NCI-H460 (cell line): ENCODE data around the gene ZSCAN20. TPM values are rescaled to one million over a fixed set of nuclear protein-coding genes. Genes with fewer than 3 reads are reported as not detected.
"Not testable (repeated sequence)": the region's sequence is repeated elsewhere in the genome, so short reads cannot be mapped to it uniquely, and the experiment has no call there.

ENCODE experiments used
- DNase-seq: peaks from one replicate; pipeline ENCODE4 v3.0.0-alpha.2; 2016; ENCODE audit warnings: low read depth; ENCODE audit errors: extremely low read depth
- total RNA-seq: library from RNA; depleted of rRNA; stranded (reverse); fragments of >200 nt; shearing (Covaris generic); gene quantifications from 2 replicates; pipeline ENCODE4 v1.2.3, GENCODE V29; 2014

The ZSCAN20 gene
- total RNA-seq, 1 experiment from 2014 or later, result 2.7 TPM

DNA sequence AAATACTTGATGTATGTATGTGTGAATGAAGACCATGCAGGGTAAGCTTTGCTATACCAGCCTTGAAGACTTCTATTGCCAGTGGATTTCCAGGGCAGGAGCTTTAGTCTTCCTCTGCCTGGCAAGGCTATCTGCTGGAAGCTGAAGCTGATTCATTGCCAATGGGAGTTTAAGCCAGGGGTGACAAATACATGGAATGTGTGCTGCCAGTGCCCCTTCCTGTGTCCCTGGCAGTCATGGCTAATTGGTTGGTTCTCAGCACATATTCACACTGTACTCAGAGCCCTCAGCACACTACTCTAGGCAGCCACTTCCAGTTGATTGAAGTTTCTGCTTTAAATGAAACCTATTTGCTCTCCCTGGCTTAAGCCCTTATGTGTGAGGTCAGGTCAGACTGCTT, 1.5 kb downstream of the ZSCAN20 start:
- no peak for DNase-seq

DNA sequence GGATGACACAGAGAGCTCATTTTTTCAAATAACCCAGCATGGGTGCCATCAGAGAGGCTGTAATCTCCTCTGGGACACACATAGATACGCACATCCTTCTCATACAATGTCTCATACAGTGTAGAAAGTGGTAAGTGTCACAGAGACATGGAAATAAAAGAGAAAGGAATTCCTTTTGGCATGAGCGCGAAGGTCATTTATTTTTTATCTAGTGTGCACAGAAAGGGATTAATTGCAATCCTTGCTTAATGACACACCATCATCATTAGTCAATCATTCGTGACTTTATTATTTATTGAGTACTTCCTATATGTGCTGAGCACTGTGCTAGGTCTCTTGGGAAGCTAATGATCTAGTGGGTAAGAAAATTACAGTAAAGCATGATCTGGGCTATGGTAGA, 5.0 kb downstream of the ZSCAN20 start:
- DNase-seq, result no peak

GRCh38 chr1:33482412-33482811, 10.0 kb downstream of the ZSCAN20 start:
- no peak for DNase-seq

DNA sequence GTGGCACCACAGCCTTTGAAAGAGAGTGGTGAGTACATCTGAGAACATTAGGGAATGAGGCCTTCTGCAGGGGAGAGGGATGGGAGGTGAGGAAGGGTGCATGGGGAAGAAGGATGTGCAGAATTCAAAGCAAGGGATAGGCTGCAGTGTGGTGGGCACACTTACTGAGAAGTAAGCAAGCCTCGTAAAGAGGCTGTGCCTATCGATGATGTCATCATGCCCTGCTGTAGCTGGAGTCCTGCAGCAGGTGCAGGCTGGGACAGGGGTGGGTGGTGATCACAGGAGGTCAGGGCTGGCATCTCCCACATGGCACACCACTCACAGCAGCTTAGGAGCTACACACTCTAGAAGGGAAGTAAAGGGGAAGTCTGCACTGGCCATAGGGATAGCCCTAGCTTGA, 16.2 kb downstream of the ZSCAN20 start:
- DNase-seq, result no peak

DNA sequence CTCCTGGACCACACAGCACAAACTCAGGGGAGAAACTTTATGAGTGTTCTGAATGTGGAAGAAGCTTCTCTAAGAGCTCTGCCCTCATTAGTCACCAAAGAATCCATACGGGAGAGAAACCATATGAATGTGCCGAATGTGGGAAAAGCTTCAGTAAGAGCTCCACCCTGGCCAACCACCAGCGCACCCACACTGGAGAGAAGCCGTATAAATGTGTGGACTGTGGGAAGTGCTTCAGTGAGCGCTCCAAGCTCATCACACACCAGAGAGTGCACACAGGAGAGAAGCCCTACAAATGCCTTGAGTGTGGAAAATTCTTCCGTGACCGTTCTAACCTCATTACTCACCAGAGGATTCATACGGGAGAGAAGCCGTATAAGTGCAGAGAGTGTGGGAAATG, 22.5 kb downstream of the ZSCAN20 start:
- no peak for DNase-seq

GRCh38 chr1:33497410-33497809, 25.0 kb downstream of the ZSCAN20 start:
- no peak for DNase-seq

GRCh38 chr1:33500547-33500946, 28.1 kb downstream of the ZSCAN20 start:
- no peak for DNase-seq

DNA sequence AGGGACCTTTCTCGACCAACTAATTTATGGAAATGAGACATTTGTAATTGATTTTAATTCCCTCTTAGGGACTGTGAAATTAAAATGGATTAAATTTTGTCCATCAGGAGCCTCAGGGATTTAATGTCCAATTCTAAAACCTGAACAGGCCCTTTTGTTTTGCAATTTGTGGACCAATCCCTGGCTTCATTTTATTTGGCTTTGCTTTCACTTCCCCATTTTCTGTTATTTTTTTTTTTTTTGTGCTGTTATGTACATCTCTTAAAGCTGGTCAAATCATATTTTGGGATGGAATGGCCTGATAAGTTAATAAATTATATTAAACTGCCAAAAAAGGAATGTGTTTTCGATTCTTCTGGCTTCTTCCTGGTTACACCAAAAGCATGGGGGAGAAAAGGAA, 28.9 kb downstream of the ZSCAN20 start:
- DNase-seq, result no peak

GRCh38 chr1:33501774-33502173, 29.3 kb downstream of the ZSCAN20 start:
- no peak for DNase-seq

DNA sequence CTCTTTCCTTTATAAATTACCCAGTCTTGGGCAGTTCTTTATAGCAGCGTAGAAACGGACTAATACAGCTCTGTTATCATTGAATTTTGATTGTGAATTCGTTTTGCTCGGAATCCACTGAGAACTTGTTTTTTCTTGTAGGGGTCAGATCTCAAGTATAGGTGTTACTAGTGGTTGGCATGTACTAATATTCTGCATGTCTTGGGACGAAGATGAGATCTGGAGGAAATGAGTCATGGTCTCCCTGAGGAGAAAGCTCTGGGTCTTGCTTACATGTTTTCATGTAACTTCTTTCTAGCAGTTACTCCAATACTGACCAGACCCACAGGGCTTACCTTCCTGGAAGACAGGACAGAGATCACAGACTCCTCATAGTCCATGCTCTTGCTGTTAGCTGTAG, 30.3 kb downstream of the ZSCAN20 start:
- DNase-seq, result no peak

DNA sequence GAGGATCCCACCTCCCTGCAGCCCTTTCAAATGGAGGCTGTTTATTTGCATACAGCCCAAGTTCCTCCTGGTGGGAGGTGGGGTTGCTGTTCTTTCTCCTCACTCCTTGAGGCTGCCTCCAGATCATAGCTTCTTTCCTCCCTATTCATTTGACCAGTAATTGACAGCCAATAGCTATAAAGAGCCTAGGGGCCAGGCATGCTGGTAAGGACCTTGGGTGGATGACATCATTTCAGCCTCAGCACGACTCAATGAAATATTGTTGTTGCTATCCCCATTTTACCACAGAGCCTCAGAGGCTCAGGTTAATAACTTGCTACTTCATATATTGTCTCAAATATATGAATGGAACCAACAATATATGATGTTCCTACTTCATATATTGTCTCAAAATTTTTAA, 31.1 kb downstream of the ZSCAN20 start:
- no peak for DNase-seq

DNA sequence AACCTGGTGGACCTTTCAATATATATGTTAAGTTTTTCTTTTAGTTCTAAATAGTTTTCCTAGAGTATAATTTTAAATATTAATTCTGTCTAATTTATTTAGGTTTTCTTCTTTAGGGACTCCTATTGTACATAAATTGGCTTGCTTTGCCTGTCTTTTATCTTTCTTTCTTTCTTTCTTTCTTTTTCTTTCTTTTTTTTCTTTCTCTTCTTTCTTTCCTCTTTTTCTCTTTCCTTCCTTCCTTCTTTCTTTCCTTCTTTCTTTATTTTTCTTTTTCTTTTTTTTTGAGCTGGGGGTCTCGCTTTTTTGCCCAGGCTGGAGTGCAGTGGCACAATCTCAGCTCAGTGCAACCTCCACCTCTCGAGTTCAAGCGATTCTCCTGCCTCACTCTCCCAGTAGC, 35.2 kb downstream of the ZSCAN20 start:
- DNase-seq, result no peak

GRCh38 chr1:33508151-33508550, 35.7 kb downstream of the ZSCAN20 start:
- no peak for DNase-seq

DNA sequence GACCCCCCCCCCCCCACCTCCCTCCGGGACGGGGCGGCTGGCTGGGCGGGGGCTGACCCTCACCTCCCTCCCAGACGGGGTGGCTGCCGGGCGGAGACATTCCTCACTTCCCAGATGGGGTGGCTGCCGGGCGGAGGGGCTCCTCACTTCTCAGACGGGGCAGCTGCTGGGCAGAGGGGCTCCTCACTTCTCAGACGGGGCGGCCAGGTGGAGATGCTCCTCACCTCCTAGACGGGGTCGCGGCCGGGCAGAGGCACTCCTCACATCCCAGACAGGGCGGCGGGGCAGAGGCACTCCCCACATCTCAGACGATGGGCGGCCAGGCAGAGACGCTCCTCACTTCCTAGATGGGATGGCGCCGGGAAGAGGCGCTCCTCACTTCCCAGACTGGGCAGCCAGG, 36.8 kb downstream of the ZSCAN20 start:
- DNase-seq, result not testable (repeated sequence)

DNA sequence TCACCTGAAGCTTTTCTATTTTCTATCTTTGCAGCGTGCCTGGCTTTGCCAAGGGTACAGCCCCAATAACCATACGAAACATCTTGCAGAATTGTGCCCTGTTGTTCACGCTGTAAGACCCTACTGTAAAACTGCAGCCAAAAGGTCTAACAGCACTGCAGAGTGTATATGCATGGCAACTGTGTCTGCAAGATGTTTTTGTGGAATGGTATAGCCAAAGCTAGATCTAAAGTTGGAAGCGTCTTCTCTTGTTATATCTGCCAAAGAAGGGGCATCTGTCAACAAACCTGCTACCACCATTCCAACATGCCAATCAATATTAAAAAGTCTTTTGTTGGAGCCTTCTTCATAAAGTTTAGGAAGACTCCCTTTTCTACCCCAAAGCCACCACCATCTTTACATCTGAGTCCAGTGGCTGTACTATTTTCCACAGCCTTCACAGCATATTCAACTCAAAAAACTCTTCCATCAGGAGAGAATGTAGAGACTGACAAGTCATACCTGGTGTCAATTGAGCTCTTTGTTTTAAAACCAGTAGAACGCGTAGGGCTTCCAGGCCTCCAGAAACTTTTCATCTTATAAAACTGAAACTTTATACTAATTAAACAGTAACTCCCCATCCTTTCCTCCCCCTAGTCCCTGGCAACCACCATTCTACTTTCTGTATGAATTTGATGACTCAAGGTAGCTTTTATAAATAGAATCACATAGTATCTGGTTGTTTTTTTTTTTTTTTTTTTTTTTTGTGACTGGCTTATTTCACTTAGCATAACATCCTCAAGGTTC, 40.0 kb downstream of the ZSCAN20 start:
- no peak for DNase-seq

GRCh38 chr1:33515112-33515511, 42.7 kb downstream of the ZSCAN20 start:
- DNase-seq, result no peak

DNA sequence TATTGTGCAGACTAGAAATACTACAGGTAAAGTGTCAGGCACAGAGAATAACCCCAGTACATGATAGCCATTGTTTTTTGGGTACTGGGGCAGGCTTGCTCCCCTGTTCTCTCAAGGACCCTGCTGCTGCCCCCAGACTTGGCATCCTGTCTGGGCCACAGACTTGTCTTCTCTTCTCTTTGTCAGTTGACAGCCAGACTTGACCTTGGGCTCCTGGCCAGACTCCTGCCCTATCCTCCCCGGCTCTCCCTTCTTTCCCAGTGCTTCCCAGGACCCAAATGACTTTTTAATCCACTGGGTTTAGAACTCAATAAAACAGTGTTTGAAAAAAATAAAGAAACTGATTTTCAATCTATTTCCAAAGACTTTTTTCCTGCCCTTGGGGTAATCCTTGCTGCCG, 43.2 kb downstream of the ZSCAN20 start:
- no peak for DNase-seq

DNA sequence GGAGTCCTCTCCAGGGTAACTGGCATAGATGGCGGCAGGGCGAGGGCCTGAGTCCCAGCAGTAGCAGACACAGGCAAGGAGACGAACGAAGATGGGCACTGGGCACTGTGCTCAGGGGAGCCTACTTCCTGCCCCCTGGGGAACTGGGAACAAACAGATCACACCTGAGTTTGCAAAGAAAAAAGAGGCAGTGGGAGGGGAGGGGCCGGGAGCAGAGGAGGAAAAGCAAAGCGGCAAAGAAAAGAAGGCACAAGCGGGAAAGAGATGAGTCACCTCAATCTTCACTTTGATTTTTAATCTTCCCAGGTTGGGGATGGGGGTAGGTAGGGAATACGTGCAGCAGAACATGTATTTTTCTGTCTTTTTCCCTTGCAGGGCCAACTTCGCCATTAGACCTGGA, 44.0 kb downstream of the ZSCAN20 start:
- no peak for DNase-seq

GRCh38 chr1:33516891-33517567, 44.6 kb downstream of the ZSCAN20 start:
- no peak for DNase-seq

- DNase-seq, result no peak
Observed at GRCh38 chr1:33517596-33518250, 45.3 kb downstream of the ZSCAN20 start.

DNA sequence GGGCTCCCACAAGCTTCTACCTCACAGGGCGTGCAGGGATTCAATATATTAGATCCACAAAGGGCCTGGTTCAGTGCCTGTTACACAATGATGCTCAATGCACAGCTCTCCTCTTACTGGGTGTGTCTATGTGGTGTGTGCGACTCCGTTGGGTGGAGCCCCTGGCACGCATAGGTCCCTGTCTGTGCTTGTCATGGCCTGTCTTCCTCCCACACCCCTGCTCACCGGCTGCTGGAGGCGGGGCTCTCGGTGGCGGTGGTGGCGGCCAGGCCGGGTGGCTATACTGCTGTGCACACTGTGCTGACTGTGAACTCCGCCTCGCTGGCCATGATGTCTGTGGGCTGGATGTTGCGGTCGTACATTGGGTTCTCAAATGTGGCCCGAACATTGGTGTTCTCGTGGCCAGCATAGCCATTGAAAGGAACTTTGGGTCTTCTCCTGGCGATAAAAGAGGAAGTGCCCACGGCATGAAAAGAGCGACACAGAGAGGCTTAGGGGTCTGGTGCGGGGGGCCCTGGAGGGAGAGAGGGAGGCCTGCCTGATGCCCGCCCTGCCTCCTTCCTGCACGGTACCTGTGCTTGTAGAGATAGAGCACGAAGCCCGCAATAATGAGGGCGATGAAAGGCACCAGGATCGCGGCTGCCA, 46.9 kb downstream of the ZSCAN20 start:
- DNase-seq, result no peak
